8988T (cell line): ENCODE data around the gene PCSK1N.
"Not testable (repeated sequence)": the region's sequence is repeated elsewhere in the genome, so short reads cannot be mapped to it uniquely, and the experiment has no call there.

Source experiments
- DNase-seq: peaks from one replicate; pipeline ENCODE4 v3.0.0; 2011

PCSK1N gene

GRCh38 chrX:48819394-48819793 is 16.0 kb downstream of the PCSK1N start:
- not testable (repeated sequence) for DNase-seq

DNA sequence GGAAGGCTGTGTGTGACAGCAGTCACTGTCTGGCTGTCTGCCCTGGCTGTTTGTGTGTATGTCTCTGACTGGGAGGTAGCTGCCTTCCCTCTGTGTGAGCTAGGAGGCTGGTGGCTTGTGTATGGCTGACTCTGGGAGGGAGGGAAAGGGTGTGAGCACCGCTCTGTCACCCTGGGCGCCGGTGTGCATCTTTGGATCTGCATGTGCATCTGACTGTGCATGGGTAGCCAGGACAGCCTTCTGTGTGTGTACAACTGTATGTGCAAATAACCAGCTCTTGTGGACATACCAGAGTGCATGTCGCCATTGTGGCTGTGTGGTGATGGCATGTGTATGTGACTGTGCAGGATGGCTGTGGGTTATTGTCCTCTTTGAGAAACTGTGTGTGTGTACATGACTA is 16.5 kb downstream of the PCSK1N start:
- no peak for DNase-seq

DNA sequence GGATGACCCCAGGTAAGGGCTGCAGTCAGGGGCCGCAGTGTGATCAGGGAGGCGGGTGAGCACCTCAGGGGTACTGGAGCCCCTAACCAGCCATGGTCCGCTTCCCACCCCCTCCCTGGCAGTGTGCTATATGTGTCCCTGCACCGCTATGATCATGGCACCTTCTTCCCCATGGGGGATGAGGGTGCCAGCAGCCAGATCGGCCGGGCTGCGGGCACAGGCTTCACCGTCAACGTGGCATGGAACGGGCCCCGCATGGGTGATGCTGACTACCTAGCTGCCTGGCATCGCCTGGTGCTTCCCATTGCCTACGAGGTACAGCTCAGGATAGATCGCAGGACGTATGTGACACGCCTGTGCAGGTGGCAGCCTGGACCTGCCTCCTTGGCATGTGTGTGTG is 17.3 kb downstream of the PCSK1N start:
- DNase-seq, result no peak

- no peak for DNase-seq
These were observed 19.2 kb downstream of the PCSK1N start for GRCh38 chrX:48816014-48816810.

DNA sequence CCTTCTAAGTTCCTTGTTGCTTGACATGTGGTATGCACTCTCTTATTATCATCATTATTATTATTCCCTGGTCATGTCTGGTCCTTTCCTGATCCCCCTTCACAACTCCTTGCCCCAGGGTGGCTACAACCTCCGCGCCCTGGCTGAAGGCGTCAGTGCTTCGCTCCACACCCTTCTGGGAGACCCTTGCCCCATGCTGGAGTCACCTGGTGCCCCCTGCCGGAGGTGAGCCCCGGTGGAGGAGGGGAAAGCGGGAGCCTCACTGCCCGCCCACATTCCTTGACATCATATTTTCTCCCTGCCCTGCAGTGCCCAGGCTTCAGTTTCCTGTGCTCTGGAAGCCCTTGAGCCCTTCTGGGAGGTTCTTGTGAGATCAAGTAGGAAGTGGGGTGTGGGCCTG is 20.1 kb downstream of the PCSK1N start:
- DNase-seq, result no peak

DNA sequence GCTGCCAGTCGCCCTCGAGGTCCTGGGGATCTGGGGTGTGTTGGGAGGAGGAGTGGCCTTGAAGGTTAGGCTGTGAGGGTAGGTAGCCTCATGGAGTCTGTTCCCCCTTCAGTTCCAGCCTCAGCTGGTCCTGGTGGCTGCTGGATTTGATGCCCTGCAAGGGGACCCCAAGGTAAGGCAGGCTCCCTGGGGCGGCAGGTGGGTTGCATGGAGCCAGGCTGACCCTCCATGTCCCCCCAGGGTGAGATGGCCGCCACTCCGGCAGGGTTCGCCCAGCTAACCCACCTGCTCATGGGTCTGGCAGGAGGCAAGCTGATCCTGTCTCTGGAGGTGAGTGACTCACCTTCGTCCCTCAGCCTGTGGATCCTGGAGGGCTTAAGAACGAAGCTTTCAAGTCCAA is 20.7 kb downstream of the PCSK1N start:
- no peak for DNase-seq

DNA sequence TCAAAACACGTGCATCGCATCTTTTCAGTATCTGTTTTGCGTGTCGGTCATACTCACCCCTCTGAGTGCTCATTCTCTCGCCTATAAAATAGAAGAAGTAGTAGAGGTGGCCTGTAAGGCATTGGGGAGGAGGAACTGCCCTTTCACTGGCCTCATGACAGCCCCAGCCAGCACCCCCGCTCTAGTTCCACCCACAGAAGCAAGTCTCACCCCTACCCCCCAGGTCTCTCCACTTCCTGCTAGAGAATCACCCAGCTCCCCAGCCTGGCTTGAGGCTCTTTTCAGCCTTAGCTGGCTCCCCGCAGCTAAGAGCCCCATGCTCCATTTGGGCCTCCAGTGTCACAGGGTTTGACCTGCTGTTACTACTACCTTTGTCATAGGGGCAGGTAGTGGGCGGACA is 21.8 kb downstream of the PCSK1N start:
- no peak for DNase-seq

- DNase-seq, result no peak
These were observed 29.3 kb downstream of the PCSK1N start for GRCh38 chrX:48806081-48806480.

DNA sequence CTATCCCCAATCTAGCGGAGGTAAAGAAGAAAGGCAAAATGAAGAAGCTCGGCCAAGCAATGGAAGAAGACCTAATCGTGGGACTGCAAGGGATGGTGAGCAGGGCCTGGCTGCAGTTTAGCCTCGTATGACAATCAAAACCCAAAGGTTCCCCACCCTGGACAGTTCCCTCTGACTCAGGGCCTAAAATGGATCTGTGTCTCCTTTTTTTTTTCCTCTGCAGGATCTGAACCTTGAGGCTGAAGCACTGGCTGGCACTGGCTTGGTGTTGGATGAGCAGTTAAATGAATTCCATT is 32.6 kb downstream of the PCSK1N start:
- no peak for DNase-seq

DNA sequence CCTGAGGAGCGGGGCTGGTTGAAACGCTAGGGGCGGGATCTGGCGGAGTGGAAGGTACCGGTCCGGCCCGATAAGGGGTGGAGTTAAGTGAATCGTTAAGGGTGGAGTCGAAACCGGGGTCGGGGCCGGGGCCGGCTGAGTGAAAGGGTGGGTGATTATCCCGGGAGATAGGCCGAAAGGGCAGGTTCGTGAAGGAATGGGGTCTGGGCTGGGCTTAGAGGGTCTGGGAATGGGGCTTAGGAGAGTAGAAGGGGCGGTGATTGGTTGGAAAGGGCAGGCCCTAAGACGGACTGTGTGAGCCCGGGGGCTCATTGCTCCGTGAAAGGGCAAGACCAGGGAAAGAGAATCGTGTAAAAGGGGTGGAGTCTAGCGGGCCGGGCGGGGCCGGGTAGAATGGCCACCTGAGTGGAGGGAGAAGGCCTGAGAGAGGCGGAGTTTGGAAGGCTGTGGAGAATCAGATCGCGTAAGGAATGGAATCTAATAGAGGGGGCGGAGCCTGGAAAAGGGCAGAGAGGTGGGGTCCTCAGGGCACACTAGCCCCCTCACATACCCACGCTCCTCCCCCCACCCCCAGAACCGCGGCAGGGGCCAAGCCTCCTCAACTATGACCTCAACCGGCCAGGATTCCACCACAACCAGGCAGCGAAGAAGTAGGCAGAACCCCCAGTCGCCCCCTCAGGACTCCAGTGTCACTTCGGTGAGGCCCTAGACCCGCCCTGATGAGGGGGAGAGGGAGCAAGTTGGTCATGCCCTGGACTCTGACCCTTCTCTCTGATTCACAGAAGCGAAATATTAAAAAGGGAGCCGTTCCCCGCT is 33.1 kb downstream of the PCSK1N start:
- DNase-seq, result peak; percentile 60

GRCh38 chrX:48801280-48802088 is 33.9 kb downstream of the PCSK1N start, which contains the start of gene HDAC6:
Gene HDAC6, plus strand, starts transcription at chrX:48802067. Its CDS starts 626 bp downstream, at chrX:48802693.
- DNase-seq, result peak; percentile 79

- no peak for DNase-seq
These were observed 34.7 kb downstream of the PCSK1N start for GRCh38 chrX:48800574-48801279.

- DNase-seq, result no peak
These were observed 37.1 kb downstream of the PCSK1N start for GRCh38 chrX:48798318-48798717.

DNA sequence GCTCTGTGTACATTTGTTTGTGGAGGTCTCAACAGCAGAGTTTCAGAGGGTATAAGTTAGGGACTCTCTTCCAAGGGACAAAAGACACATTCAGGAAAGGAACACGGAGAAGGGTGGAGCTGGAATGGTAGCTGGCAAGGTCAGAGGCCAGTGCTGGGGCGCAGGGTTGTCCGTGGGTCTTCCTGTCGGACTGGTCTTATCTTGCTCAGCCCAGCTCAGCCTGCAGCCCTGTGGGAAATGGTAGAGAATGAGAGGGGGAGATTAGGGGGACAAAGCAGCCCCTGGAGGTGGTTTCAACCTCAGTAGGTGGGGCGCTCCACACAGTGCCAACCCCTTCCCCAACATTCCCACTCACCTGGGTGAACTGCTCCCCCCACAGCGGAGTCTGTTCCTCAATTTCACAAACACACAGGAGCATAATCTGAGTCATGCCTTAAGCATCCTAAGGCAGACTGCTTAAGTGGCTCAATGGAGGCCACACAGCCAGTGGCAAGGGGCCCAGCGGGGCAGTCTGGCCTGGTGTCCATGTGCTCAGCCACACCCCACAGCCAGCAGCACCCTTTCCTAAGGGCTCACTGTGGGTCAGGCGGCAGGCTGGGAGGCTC is 40.4 kb downstream of the PCSK1N start:
- DNase-seq, result peak; percentile 44

GRCh38 chrX:48794340-48794910 is 41.0 kb downstream of the PCSK1N start:
- no peak for DNase-seq

- no peak for DNase-seq
These were observed 41.5 kb downstream of the PCSK1N start for GRCh38 chrX:48793935-48794334.

DNA sequence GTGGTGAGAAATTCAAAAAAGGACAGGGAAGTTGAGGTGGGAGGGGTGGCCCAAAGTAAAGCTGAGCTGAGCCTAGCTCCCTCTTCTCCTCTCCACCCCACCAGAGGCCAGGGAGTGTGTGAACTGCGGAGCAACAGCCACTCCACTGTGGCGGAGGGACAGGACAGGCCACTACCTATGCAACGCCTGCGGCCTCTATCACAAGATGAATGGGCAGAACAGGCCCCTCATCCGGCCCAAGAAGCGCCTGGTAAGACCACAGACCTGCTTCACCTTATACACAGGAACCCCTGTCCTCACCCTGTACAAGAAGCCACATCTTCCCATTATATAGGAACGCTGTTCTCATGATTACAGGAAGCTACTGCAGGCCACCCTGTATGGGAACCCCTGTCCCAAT is 43.2 kb downstream of the PCSK1N start:
- no peak for DNase-seq

- DNase-seq, result no peak
These were observed 44.2 kb downstream of the PCSK1N start for GRCh38 chrX:48791063-48791820.

DNA sequence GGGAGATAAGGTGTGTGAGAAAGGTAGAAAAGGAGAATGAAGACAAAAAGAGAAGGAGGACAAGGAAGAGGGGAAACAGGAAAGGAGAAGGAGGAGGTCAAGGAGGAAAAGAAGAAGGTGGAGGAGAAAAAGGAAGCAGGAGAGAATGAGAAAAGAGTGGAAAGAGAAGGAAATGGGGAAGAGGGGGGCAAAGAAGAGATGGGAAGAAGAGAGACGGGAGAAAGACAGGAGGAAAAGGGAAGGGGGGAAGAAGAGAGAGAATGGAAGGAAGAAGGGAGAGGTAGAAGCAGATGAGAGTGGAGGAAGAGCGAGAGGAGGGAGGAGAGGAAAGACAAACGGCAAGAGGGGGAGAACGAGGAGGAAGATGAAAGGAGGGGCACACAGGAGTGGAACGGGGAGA is 44.9 kb downstream of the PCSK1N start:
- DNase-seq, result no peak

DNA sequence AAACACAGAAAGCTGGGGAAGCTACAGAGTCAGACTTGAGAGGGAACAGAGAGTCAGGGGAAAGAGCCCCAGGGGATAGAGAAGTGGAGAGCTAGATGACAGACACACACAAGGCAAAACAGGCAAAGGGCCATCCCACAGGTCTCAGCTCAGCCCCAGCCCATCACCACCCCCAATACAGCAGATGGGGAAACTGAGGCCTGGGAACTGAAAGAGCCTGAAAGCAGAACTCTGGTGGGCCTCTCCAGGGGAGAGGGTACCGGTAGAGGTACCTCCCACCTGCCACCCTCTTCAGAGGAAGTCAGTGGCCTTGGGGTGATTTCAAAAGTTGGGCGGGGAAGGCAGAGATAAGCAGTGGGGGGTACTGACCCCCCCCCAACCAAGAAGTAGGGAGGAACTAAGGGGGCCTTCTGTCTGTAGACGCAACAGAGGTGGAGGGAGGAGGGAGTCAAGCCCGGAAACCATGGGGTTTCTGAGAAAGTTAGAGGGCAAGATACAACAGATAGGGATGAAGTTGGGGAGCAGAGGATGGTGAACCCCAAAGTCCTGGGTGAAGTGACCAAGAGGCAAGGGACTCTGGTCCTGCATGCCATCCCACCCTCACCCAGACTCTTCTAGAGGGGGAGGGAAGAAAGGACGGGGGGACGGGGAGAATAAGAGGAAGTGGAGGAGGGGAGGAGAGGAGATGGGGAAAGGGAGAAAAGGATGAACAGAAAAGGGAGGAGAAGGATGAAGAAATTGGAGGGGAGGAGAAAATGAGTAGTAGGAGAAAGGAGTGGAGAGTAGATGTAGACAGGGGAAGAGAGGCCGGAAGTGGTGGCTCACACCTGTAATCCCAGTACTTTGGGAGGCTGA is 45.8 kb downstream of the PCSK1N start:
- no peak for DNase-seq
